Mesothelial cell of epicardium (in vitro differentiated cells): ENCODE results near the gene MOSPD3. TPM values are rescaled to one million over a fixed set of nuclear protein-coding genes. Genes with fewer than 3 reads are reported as not detected.

Experiments used
- DNase-seq, 2 experiments: peaks; one replicate each; pipeline ENCODE4 v3.0.0; 2021; ENCODE audit warnings: low spot score in 2 of 2; ENCODE audit not compliant: unreplicated experiment in 2 of 2
- H3K27ac Mint-ChIP-seq: 2 replicates; pipeline ENCODE4 v1.8.0; 2021; ENCODE audit warnings: mixed read lengths
- H3K27me3 Mint-ChIP-seq: 2 replicates; pipeline ENCODE4 v1.8.0; 2021; ENCODE audit warnings: low read depth, mixed read lengths
- H3K36me3 Mint-ChIP-seq: 2 replicates; pipeline ENCODE4 v1.8.0; 2021; ENCODE audit warnings: mixed read lengths
- H3K4me1 Mint-ChIP-seq: 2 replicates; pipeline ENCODE4 v1.8.0; 2021; ENCODE audit warnings: mixed read lengths
- H3K4me3 Mint-ChIP-seq: 2 replicates; pipeline ENCODE4 v1.8.0; 2021; ENCODE audit warnings: mild to moderate bottlenecking, moderate library complexity, mixed read lengths
- H3K9me3 Mint-ChIP-seq: 2 replicates; pipeline ENCODE4 v1.8.0; 2021; ENCODE audit warnings: mixed read lengths
- total RNA-seq: library from RNA; stranded (reverse); gene quantifications from 3 replicates; pipeline ENCODE4 v1.2.1, GENCODE V29; 2021
- TF ChIP-seq, protein P1 (sequence below): fragments of 200-600 bp; sonication (generic); IDR thresholded peaks from one replicate; pipeline ENCODE4 v1.5.0; 2021; ENCODE audit warnings: antibody characterized with exemption; ENCODE audit not compliant: unreplicated experiment

MOSPD3 gene
- total RNA-seq, 1 donor from 2014 or later, result 25.9 TPM

DNA sequence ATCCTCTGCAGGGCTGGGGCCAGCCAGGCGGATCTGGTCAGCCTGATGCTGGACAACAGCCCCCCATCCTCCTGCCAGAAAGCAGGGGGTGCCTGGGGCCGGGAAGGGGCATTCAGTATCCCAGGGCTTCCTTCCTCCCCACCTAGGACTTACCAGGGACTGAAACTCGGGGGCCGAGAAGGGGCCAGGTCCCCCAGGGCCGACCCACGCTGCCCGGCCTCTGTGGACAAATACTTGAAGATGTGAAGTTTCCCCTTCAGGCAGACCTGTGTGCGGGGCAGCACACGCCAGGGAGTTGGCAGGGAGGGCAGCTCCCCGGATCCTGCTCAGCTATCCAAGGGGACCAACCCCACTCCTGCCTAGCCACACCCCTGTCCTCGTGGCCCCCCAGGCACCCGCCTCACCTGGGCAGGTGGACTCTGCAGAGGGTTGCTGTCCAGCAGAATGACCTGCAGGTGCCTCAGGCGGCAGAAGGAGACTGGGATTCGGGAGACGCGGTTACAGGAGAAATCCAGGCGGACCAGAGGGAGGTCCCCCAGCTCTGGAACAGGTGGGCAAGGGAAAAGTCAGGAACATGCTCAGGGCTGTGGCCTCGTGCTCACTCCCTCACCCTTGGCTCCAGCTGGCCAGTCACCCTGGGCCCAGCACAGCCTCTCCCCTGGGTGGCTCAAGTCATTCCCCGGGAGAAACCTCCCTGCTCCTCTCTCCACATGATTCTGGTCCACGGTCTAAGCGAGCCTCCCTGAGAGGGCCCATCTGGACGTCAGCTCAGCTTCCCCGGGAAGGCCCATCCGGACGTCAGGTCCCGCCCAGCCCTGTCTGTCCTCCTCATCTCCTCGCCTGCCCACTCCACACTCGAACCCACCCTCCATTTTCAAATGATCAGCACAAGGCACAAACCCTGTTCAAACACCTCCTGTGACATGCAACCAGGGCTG lies 33.8 kb upstream of the MOSPD3 start:
- TF ChIP-seq, protein P1, sequence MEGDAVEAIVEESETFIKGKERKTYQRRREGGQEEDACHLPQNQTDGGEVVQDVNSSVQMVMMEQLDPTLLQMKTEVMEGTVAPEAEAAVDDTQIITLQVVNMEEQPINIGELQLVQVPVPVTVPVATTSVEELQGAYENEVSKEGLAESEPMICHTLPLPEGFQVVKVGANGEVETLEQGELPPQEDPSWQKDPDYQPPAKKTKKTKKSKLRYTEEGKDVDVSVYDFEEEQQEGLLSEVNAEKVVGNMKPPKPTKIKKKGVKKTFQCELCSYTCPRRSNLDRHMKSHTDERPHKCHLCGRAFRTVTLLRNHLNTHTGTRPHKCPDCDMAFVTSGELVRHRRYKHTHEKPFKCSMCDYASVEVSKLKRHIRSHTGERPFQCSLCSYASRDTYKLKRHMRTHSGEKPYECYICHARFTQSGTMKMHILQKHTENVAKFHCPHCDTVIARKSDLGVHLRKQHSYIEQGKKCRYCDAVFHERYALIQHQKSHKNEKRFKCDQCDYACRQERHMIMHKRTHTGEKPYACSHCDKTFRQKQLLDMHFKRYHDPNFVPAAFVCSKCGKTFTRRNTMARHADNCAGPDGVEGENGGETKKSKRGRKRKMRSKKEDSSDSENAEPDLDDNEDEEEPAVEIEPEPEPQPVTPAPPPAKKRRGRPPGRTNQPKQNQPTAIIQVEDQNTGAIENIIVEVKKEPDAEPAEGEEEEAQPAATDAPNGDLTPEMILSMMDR, result no peak
- H3K36me3 Mint-ChIP-seq, result peaks cover 7% of the 10 kb centered on the region
- no peaks in the 10 kb centered on the region for H3K9me3 Mint-ChIP-seq
- no peak overlapping the region for H3K4me3 Mint-ChIP-seq
- no peak overlapping the region for H3K27ac Mint-ChIP-seq
- peaks cover 14% of the 10 kb centered on the region for H3K4me1 Mint-ChIP-seq
- no peak for DNase-seq
- no peaks in the 10 kb centered on the region for H3K27me3 Mint-ChIP-seq

DNA sequence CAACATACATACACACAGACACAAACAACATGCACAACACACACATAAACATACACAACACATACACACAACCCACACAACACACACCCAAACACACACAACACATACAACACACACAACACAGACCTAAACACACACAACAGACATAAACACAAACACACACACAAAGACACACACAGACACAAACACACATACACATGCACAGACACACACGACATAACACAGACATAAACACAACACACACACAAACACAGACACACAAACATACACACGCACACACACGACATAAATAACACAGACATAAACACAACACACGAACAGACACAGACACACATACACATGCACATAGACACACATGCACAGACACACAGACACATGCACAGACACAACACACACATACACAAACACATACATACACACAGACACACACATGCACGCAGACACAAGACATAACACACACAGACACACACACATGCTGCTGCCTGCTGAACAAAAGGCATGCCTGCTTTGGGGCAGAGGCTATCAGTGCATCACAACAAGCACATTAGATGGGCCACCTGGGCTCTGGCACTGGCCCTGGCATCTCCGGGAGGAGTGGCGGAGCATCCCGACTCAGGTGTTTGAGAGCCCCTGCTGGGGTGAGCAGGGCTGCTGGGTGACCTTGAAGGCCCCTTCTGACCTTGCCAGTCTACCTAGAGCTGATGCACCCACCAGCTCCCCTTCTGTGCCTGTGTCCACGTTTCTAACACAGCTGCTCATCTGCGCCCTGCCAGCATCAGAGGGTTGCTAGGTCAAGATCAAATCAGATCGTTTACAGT lies 31.7 kb upstream of the MOSPD3 start:
- no peak overlapping the region for H3K4me3 Mint-ChIP-seq
- TF ChIP-seq, protein P1, result no peak
- no peak for DNase-seq
- H3K27ac Mint-ChIP-seq, result no peak overlapping the region
- H3K27me3 Mint-ChIP-seq, result no peaks in the 10 kb centered on the region
- H3K4me1 Mint-ChIP-seq, result peaks cover 32% of the 10 kb centered on the region
- no peaks in the 10 kb centered on the region for H3K9me3 Mint-ChIP-seq
- H3K36me3 Mint-ChIP-seq, result peaks cover 3% of the 10 kb centered on the region

DNA sequence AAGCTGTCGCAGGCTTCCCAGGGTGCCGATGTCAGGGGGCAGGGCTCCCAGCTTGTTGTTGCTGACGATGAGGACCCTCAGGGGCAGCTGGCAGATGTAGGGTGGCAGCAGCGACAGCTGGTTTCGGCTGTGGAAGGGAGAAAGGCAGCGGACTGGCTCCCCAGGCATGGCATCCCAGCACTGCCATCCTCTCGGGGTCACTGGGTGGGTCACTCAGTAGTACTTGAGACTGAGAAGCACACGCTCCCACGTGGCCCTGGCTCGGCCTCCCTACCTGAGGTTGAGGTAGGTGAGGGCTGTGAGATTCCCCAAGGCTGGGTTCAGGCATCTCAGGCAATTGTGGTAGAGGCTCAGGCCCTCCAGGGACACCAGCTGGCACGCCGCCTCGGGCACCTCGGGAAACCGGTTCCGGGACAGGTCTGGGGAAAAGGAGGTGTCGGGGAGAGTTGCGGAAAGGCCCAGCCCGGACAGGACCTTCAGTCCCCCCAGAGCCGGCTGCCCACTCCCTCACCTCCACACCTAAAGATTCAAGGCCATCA lies 30.2 kb upstream of the MOSPD3 start:
- no peaks in the 10 kb centered on the region for H3K36me3 Mint-ChIP-seq
- TF ChIP-seq, protein P1, result no peak
- no peak overlapping the region for H3K27ac Mint-ChIP-seq
- DNase-seq, result no peak
- H3K27me3 Mint-ChIP-seq, result no peaks in the 10 kb centered on the region
- H3K4me3 Mint-ChIP-seq, result peak overlapping the region; percentile 24
- H3K4me1 Mint-ChIP-seq, result peaks cover 32% of the 10 kb centered on the region
- H3K9me3 Mint-ChIP-seq, result no peaks in the 10 kb centered on the region

DNA sequence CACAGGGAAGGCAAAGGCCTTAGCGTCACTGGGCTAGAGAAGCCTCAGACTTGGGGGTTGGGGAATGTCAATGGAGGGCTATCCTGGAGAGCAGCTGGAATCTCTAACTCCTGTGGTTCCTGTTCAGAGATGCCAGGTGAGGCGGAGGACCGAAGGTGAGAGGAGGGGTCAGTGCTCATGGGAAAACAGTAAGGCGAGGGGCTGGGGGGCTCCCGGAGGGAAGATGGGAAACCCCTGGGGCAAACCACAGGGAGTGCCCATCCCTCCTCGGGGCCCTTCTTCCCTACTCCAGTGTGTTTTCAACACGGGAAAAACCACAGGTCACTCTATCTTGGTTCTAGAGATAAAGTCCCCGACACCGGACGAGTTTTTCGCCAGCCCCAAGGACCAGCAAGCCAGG lies 29.7 kb upstream of the MOSPD3 start:
- Mint-ChIP-seq H3K9me3 (no peaks in the 10 kb centered on the region), H3K36me3 (no peaks in the 10 kb centered on the region), H3K4me1 (peaks cover 32% of the 10 kb centered on the region), H3K27me3 (no peaks in the 10 kb centered on the region), H3K27ac (peak overlapping the region; percentile 91), H3K4me3 (peak overlapping the region; percentile 91)
- DNase-seq, result no peak
- TF ChIP-seq, protein P1, result no peak

GRCh38 chr7:100583132-100584053 lies 28.9 kb upstream of the MOSPD3 start:
- peak overlapping the region; percentile 91 for H3K4me3 Mint-ChIP-seq
- H3K27me3 Mint-ChIP-seq, result no peaks in the 10 kb centered on the region
- H3K27ac Mint-ChIP-seq, result peak overlapping the region; percentile 91
- TF ChIP-seq, protein P1, result no peak
- H3K9me3 Mint-ChIP-seq, result no peaks in the 10 kb centered on the region
- no peak for DNase-seq
- H3K36me3 Mint-ChIP-seq, result no peaks in the 10 kb centered on the region
- H3K4me1 Mint-ChIP-seq, result peaks cover 34% of the 10 kb centered on the region
